Stomach (tissue), 9 donors: ENCODE results near the gene ARL3. TPM values are rescaled to one million over a fixed set of nuclear protein-coding genes. Genes with fewer than 3 reads are reported as not detected.

ENCODE experiments used
- DNase-seq, 2 donors: peaks; one replicate each; pipeline versions ENCODE4 v3.0.0 to v3.0.0-alpha.2; 2013 to 2019
- H3K27ac ChIP-seq, 5 donors: fragments of 200-600 bp in 4 of 5; sonication (generic) in 4 of 5; one replicate each; pipeline ENCODE4 v1.5.1; 2013 to 2019; ENCODE audit warnings: mild to moderate bottlenecking in 1 of 5, moderate library complexity in 1 of 5
- H3K27me3 ChIP-seq, 3 donors: fragments of 200-600 bp; sonication (generic); one replicate each; pipeline ENCODE4 v1.5.1; 2017 to 2019; ENCODE audit warnings: mixed run types in 1 of 3
- H3K36me3 ChIP-seq, 4 donors: fragments of 200-600 bp; sonication (generic); 1 replicate in 3 of 4; 2 replicates in 1 of 4; pipeline ENCODE4 v1.5.1; 2016 to 2019
- H3K4me1 ChIP-seq, 4 donors: fragments of 200-600 bp; sonication (generic); one replicate each; pipeline ENCODE4 v1.5.1; 2016 to 2019
- H3K4me3 ChIP-seq, 4 donors: fragments of 200-600 bp; sonication (generic) in 3 of 4; one replicate each; pipeline ENCODE4 v1.5.1; 2016 to 2019; ENCODE audit warnings: mild to moderate bottlenecking in 1 of 4
- H3K9me3 ChIP-seq, 4 donors: fragments of 200-600 bp; sonication (generic); one replicate each; pipeline ENCODE4 v1.5.1; 2016 to 2019
- EP300 ChIP-seq: sonication (generic); formaldehyde crosslinking; IDR thresholded peaks from one replicate; pipeline ENCODE4 v1.6.1; 2017; ENCODE audit warnings: antibody characterized with exemption
- POLR2A ChIP-seq, 4 donors: fragments of 450-650 bp; IDR thresholded peaks; one replicate each; pipeline ENCODE4 v1.6.1; 2016; ENCODE audit warnings: antibody characterized with exemption in 4 of 4, control low read depth in 2 of 4, mild to moderate bottlenecking in 1 of 4, moderate library complexity in 1 of 4
- POLR2AphosphoS5 ChIP-seq, 3 donors: sonication (generic); formaldehyde crosslinking; IDR thresholded peaks; one replicate each; pipeline ENCODE4 v1.6.1; 2016; ENCODE audit warnings: antibody characterized with exemption in 3 of 3
- WGBS, 5 donors: extraction: QIAGEN DNeasy Blood & Tissue Kit in 3 of 5; methylation state at CpG; one replicate each; pipeline versions ENCODE4 v1.1.5 to v1.1.7; 2013 to 2018; 5-methylcytosine and 5-hydroxymethylcytosine counted together
- intact Hi-C: fragments of 100-400 bp; cut with DNase I; formaldehyde crosslinking; loops from one replicate; pipeline ENCODE4 v1.15.1; 2023; ENCODE audit warnings: low total_unique reads
- polyA plus RNA-seq, 3 donors: library from polyadenylated mRNA; stranded (reverse); fragments of 200-250 nt; gene quantifications; one replicate each; pipeline ENCODE4 v1.2.3, GENCODE V29; 2013
- total RNA-seq, 5 donors: library from RNA; depleted of rRNA; stranded (reverse); fragments of >200 nt; gene quantifications; one replicate each; pipeline versions ENCODE4 v1.1.0 to v1.2.3, GENCODE V29; 2014 to 2016
- TF ChIP-seq, protein P1 (sequence below), 7 experiments: fragments of 450-650 bp in 4 of 7; fragments of 200-600 bp in 3 of 7; sonication (generic) in 3 of 7; IDR thresholded peaks; one replicate each; pipeline ENCODE4 v1.5.1; 2016 to 2019; ENCODE audit warnings: antibody characterized with exemption in 7 of 7, control low read depth in 2 of 7, mild to moderate bottlenecking in 1 of 7
- donor health status: healthy with polysubstance abuse.
- donor health status: Bipolar disorder and iron deficiency.
- donor health status: healthy.

Gene ARL3
- total and polyA plus RNA-seq, 8 donors, result 0.58 to 17.0 (median 6.8) TPM

DNA sequence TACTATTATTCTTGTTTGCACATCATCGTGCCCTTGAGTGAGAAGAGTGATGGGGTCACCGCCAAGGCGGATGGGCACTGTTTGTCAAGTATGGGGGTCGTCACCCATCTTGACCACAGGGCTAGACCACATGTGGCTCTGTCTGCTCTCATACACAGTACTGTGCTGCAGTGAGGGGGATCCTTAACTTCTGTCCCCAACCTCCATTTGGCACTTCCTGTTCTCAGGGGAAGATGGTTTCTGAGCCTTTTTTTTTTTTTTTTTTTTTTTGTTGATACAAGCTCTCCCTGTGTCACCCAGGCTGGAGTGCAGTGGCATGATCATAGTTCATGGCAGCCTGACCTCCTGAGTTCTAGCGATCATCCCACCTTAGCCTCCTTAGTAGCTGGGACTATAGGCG is 43.1 kb upstream of the ARL3 start:
- Histone ChIP-seq H3K36me3 (peaks cover 0 to 3% (median 0%) of the 10 kb centered on the region in 4 donors), H3K27ac (peak overlapping the region in 2 of 5 donors; percentile 55 to 86), H3K4me1 (peaks cover 6 to 69% (median 37%) of the 10 kb centered on the region in 4 donors), H3K4me3 (no peak overlapping the region), H3K9me3 (no peaks in the 10 kb centered on the region), H3K27me3 (no peaks in the 10 kb centered on the region)
- 94 to 99% (median 94%) methylated on average over 6 of the region's 6 CpGs for WGBS, 5 donors
- intact Hi-C loops, result no loop called here
- no peak for DNase-seq
- TF ChIP-seq, protein P1, sequence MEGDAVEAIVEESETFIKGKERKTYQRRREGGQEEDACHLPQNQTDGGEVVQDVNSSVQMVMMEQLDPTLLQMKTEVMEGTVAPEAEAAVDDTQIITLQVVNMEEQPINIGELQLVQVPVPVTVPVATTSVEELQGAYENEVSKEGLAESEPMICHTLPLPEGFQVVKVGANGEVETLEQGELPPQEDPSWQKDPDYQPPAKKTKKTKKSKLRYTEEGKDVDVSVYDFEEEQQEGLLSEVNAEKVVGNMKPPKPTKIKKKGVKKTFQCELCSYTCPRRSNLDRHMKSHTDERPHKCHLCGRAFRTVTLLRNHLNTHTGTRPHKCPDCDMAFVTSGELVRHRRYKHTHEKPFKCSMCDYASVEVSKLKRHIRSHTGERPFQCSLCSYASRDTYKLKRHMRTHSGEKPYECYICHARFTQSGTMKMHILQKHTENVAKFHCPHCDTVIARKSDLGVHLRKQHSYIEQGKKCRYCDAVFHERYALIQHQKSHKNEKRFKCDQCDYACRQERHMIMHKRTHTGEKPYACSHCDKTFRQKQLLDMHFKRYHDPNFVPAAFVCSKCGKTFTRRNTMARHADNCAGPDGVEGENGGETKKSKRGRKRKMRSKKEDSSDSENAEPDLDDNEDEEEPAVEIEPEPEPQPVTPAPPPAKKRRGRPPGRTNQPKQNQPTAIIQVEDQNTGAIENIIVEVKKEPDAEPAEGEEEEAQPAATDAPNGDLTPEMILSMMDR (IDR thresholded peaks at IDR 0.05), result no peak
- no peak for TF ChIP-seq POLR2A (IDR thresholded peaks at IDR 0.05)
- TF ChIP-seq EP300, result no peak
- no peak for TF ChIP-seq POLR2AphosphoS5 (IDR thresholded peaks at IDR 0.05)

DNA sequence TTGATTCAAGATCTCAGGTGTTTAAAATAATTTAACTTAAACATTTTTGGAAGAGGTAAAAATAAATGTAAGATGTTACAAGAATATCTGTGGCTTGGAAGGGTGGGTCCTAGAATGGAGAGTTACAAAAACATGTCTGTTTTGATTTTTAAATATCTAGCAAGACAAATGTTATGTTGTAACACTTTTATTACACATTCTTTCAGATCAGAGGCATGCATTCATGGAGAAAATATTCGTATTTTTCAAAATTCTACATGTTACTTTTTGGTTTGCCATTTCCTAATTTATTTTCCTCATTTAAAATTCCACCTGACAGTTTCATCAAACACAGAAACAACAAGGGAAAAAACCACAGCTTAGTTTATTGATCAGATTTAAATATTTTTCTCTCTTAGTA is 39.5 kb upstream of the ARL3 start:
- DNase-seq, result no peak
- no peak for TF ChIP-seq EP300
- no peak for TF ChIP-seq POLR2A (IDR thresholded peaks at IDR 0.05)
- TF ChIP-seq POLR2AphosphoS5 (IDR thresholded peaks at IDR 0.05), result no peak
- TF ChIP-seq, protein P1 (IDR thresholded peaks at IDR 0.05), result no peak
- H3K4me3 ChIP-seq, result no peak overlapping the region
- H3K36me3 ChIP-seq, result peaks cover 0 to 3% (median 0%) of the 10 kb centered on the region in 4 donors
- peaks cover 6 to 78% (median 47%) of the 10 kb centered on the region in 4 donors for H3K4me1 ChIP-seq
- peak overlapping the region in 4 of 5 donors; percentile 67 to 86 (median 80) for H3K27ac ChIP-seq
- whole genome bisulfite sequencing, 5 donors, result 55 to 78% (median 73%) methylated on average over 1 of the region's 1 CpG
- H3K27me3 ChIP-seq, result no peaks in the 10 kb centered on the region
- intact Hi-C loops, result no loop called here
- H3K9me3 ChIP-seq, result no peaks in the 10 kb centered on the region

DNA sequence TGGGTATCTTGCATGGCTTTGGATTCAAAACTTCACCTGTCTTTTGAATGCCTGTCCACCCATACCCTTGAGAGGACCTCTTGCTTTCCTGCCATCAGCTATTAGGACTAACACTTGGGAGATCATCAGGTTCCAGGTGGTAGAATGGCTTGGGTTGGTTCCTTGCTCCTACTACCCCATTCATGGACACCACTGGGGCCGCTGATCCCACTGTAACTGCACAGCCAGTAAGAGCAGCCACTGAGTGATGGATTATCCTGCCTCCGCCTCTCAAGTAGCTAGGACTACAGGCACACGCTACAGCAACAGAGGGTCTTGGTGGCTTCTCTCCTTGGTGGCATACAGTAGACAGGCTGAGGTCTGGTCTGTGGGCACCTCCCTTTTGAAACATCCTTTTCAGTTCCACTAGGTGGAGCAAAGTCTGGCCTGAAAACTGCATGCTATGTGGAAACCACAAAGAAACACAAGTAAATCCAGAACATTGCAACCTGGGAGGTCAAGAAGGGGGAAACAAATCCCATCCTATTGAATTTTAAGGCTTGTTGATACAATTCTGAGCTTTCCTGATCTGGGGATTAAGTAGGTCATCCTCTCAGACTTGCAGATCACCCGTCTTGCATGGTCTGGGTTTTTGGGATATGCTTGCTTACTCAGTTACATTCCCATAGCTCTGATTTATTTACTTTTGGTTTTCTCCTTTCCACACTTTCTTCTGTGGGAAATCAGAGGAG is 38.9 kb upstream of the ARL3 start:
- peaks cover 6 to 78% (median 47%) of the 10 kb centered on the region in 4 donors for H3K4me1 ChIP-seq
- no peaks in the 10 kb centered on the region for H3K9me3 ChIP-seq
- H3K27ac ChIP-seq, result peak overlapping the region; percentile 0 to 86 (median 76)
- TF ChIP-seq POLR2AphosphoS5 (IDR thresholded peaks at IDR 0.05) (peak in 2 of 3 donors; percentile 8 to 58), POLR2A (IDR thresholded peaks at IDR 0.05) (no peak), EP300 (no peak)
- TF ChIP-seq, protein P1 (IDR thresholded peaks at IDR 0.05), result peak in 5 of 7 experiments; percentile 23 to 61 (median 45)
- WGBS, 5 donors, result 67 to 74% (median 68%) methylated on average over 4 of the region's 4 CpGs
- no peaks in the 10 kb centered on the region for H3K27me3 ChIP-seq
- peak in 1 of 2 donors; percentile 78 for DNase-seq
- peaks cover 0 to 3% (median 0%) of the 10 kb centered on the region in 4 donors for H3K36me3 ChIP-seq
- intact Hi-C loops, result no loop called here
- H3K4me3 ChIP-seq, result no peak overlapping the region

DNA sequence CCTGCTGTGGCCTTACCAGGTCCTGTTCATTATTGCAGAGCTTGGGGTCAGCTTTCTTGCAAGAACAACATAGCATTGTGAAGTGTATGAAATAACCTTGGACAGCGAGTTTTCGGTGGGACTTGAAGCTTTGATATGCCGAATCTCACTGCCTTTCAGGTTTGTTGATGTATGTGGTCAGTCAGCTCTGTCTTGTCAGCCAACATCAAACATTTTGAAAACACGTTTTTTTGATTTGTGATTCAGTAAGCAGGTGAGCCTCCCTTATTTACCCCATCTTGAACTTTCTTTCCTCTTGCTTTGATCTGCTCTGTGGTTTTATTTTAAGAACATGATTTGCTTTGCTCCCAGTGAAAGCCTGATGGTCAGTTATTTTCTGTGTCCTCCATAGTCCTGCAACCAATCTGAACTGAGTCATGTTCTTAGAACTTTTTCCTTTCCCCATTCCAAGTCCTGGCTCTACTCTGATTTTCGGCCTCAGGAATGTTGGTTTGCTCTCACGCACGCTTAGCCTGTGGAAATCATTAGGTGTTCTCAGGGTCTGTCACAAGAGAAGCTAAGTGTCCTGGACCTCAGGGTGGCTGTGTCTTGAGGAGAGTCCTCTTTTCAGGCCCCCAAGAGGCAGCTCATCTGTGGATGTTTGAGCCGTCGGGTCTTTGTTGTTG is 38.2 kb upstream of the ARL3 start:
- no peaks in the 10 kb centered on the region for H3K9me3 ChIP-seq
- peaks cover 6 to 79% (median 46%) of the 10 kb centered on the region in 4 donors for H3K4me1 ChIP-seq
- no peak overlapping the region for H3K4me3 ChIP-seq
- H3K27ac ChIP-seq, result peak overlapping the region; percentile 0 to 86 (median 76)
- WGBS, 5 donors, result 66 to 78% (median 71%) methylated on average over 9 of the region's 9 CpGs
- peaks cover 0 to 3% (median 0%) of the 10 kb centered on the region in 4 donors for H3K36me3 ChIP-seq
- intact Hi-C loops, result no loop called here
- H3K27me3 ChIP-seq, result no peaks in the 10 kb centered on the region
- DNase-seq, result no peak
- TF ChIP-seq EP300, result no peak
- peak in 2 of 3 donors; percentile 69 to 79 for TF ChIP-seq POLR2AphosphoS5 (IDR thresholded peaks at IDR 0.05)
